HG02678 (cell line): ENCODE data around the gene NACA2.
"Not testable (repeated sequence)": the region's sequence is repeated elsewhere in the genome, so short reads cannot be mapped to it uniquely, and the experiment has no call there.

Experiments
- ATAC-seq: cut with Tn5 transposase; IDR thresholded peaks from one replicate; pipeline ENCODE4 v1.9.1; 2021; ENCODE audit warnings: mild to moderate bottlenecking, moderate library complexity; ENCODE audit not compliant: unreplicated experiment

Gene NACA2

GRCh38 chr17:61600621-61601020 is 9.6 kb upstream of the NACA2 start:
- ATAC-seq = no peak

DNA sequence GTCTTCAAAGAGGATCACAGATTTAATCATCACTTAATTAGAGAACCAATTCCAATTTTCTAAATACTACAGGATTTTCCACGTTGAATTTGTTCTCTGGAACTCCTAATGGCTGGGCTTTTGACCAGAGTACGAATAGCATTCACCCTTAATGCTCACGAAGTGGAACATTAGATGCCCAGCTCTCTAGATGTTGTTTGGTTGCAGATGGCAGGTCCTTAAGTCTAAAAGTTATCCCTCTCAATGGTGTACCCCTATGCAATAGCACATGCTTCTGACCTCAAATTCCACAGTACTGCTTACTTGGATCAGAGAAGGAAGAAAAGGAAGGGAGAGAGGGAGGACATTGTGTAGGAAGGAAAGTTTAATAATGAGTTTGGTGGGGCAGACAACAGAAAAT is 8.6 kb upstream of the NACA2 start:
- ATAC-seq = no peak

- no peak for ATAC-seq
These were observed 7.0 kb upstream of the NACA2 start for GRCh38 chr17:61598014-61598413.

GRCh38 chr17:61597607-61598006 is 6.6 kb upstream of the NACA2 start:
- ATAC-seq = no peak

- ATAC-seq = no peak
These were observed 4.6 kb upstream of the NACA2 start for GRCh38 chr17:61595418-61596186.

GRCh38 chr17:61594294-61594825 is 3.3 kb upstream of the NACA2 start:
- no peak for ATAC-seq

GRCh38 chr17:61593426-61593825 is 2.4 kb upstream of the NACA2 start:
- ATAC-seq = no peak

DNA sequence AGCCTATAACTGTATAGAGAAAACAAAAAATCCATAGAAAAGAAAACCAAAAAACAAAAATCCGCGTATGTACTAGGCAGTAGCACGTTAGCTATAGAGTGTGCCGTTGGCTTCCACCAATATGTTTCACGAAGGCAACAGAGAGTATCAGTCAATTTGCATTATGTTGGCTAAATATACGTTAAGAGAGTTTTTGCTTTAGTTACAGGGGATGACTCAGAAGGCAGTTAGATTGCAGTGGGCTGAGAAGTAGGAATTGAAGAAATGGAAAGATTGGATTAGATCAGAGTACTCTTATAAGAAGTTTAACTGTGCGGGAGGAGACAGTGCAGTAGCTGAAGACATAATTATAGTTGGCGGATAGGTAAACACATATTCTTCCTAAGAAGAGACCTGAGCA is 911 bp upstream of the NACA2 start:
- no peak for ATAC-seq

DNA sequence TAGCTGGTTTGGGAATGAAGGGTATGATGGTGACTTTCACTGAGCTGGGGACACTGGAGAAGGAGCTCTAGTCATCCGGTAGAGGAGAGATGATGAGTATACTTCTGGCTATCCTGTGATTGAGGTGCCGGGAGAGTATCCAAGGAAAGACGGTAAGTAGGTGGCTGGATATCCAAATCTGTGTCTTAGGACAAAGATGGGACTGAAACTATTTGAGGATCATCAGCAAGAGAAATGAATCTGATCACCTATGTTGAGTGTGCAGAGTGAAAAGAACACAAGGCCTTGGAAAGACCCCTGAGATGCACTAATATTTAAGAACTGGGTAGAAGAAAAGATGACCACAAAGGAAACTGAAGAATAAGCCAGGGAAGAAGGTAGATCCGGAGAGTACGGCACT is 1.0 kb downstream of the NACA2 start:
- ATAC-seq = no peak

DNA sequence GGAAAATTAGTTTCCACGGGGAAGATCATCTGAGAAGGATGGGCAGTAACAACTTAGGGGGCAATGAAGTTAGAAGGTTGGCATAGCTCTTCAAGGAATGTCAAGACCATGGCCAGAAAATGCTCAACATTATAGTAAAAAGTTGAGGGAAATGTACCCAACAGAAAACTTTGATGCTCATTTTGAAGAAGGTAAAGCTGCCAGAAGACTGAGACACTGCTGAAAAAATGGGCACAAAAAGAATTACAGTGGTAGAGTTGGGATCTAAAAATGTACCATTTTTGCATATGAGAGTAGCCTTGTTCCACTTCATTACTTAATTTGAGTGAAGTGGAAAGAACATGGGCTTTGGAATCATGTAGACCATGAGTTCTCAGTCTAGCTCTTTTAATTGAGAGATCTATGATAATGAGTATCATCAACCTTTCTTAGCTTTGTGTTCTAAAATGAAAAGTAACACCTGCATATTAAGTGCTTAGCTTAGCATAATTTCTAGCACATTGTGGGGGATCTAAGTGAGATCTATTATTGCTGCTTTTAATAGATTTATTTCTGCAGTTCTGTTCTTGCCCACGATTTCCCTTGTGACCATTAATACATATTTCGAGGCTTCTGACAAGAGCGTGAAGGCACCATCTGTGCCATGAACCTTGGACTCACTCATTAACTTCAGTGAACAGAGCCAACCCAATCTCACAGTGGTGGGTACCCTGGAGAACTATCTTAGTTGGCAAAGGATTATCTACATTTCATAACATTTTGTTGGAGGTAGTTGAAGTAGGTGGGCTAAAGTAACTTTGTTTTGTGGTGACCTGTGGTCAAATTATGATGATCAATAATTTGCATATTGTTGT is 3.0 kb downstream of the NACA2 start:
- no peak for ATAC-seq

- ATAC-seq = no peak
These were observed 3.8 kb downstream of the NACA2 start for GRCh38 chr17:61587242-61587641.

DNA sequence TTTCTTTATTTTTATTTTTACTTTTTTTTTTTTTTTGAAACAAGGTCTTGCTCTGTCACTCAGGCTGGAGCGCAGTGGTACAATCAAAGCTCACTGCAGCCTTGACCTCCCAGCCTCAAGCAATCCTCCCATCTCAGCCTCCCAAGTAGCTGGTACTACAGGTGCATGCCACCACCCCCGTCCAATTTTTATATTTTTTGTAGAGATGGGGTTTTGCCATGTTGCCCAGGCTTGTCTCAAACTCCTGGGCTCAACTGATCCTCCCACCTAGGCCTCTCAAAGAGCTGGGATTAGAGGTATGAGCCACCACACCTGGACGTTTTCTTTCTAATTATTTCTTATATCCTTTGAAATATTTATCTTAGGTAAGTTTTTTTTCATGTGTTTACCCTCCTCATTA is 4.4 kb downstream of the NACA2 start:
- not testable (repeated sequence) for ATAC-seq

GRCh38 chr17:61586031-61586566 is 4.9 kb downstream of the NACA2 start:
- ATAC-seq = no peak

- no peak for ATAC-seq
These were observed 6.2 kb downstream of the NACA2 start for GRCh38 chr17:61584866-61585265.

DNA sequence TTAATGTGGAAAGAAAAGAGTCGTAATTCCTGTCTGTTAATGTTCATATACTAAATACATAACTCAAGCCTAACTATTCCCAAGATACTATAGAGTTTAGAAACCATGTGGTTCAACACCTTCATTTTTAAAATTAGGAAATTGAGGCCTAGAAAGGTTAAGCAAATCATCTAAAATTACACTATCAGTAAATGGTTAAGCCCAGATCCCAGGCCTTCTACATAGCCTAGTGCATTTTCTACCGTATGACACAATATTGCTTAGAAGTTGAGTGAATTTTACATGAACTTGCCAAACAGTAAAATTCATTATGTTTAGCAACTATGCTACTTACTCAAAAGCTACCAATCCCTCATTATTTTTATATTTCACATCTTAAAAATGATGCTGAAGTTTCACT is 6.8 kb downstream of the NACA2 start:
- ATAC-seq = no peak

GRCh38 chr17:61583660-61584264 is 7.3 kb downstream of the NACA2 start:
- ATAC-seq = no peak

- ATAC-seq = no peak
These were observed 7.8 kb downstream of the NACA2 start for GRCh38 chr17:61583242-61583641.

- ATAC-seq = no peak
These were observed 8.4 kb downstream of the NACA2 start for GRCh38 chr17:61582593-61582992.

GRCh38 chr17:61581611-61582349 is 9.2 kb downstream of the NACA2 start:
- no peak for ATAC-seq

DNA sequence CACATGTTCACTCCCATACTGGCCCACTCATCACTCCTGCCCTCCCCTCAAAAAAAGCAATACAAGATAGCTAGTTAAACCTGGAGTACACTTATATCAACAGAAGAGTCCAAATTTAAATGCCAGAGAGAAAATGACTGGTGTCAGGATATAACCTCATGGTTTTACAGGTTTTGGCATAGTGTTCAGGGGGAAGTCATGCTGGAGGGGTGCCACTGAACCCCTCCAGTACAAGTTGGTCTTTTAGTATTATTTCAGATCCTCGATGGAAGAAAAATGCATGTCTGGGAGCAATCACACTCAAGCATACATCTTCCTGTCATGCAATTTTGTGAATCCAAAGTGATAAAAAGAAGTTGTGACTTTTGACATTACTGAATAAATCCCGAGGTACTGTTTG is 10.5 kb downstream of the NACA2 start:
- ATAC-seq = no peak

DNA sequence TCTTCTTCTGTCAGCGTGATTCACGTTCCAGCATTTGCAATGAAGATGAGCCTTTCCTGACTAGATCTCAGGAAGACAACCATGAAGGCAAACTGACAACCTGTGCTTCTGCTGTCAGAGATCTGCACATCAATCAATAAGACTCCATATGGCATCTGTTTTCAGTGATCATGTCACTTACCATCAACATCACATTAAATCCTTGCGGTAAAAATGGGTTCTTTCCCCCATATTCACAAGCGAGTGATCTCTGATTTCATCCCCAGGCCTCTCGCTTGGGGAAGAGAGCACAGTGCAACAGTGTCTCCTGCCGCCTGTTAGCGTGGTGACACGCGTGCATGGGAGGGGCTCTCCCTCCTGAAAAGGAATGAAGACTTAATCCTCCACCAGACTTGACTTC is 11.1 kb downstream of the NACA2 start:
- no peak for ATAC-seq
